HG03520 (cell line): Measurements from ENCODE around the gene RIC3.

Source experiments
- ATAC-seq: cut with Tn5 transposase; IDR thresholded peaks from one replicate; pipeline ENCODE4 v1.9.1; 2021; ENCODE audit warnings: mild to moderate bottlenecking, moderate library complexity; ENCODE audit not compliant: unreplicated experiment

The RIC3 gene

GRCh38 chr11:8069771-8070170 is 99.1 kb downstream of the RIC3 start:
- no peak for ATAC-seq

GRCh38 chr11:8068605-8069221 is 100.1 kb downstream of the RIC3 start:
- ATAC-seq: no peak

GRCh38 chr11:8067929-8068575 is 100.8 kb downstream of the RIC3 start:
- ATAC-seq: no peak

- ATAC-seq: no peak
These were observed 101.3 kb downstream of the RIC3 start for GRCh38 chr11:8067567-8067928.

GRCh38 chr11:8066911-8067455 is 101.8 kb downstream of the RIC3 start:
- ATAC-seq: no peak

- no peak for ATAC-seq
These were observed 102.6 kb downstream of the RIC3 start for GRCh38 chr11:8066036-8066910.

GRCh38 chr11:8065031-8065430 is 103.8 kb downstream of the RIC3 start:
- no peak for ATAC-seq

GRCh38 chr11:8063324-8063723 is 105.5 kb downstream of the RIC3 start:
- no peak for ATAC-seq

GRCh38 chr11:8062781-8063257 is 106.0 kb downstream of the RIC3 start:
- ATAC-seq: no peak

- no peak for ATAC-seq
These were observed 107.0 kb downstream of the RIC3 start for GRCh38 chr11:8061555-8062428.

- ATAC-seq: no peak
These were observed 107.8 kb downstream of the RIC3 start for GRCh38 chr11:8060801-8061554.

- ATAC-seq: no peak
These were observed 108.6 kb downstream of the RIC3 start for GRCh38 chr11:8060146-8060719.

GRCh38 chr11:8059571-8060011 is 109.2 kb downstream of the RIC3 start:
- ATAC-seq: no peak

- ATAC-seq: no peak
These were observed 109.8 kb downstream of the RIC3 start for GRCh38 chr11:8059030-8059429.

GRCh38 chr11:8058216-8058615 is 110.6 kb downstream of the RIC3 start:
- no peak for ATAC-seq

GRCh38 chr11:8056810-8057463 is 111.9 kb downstream of the RIC3 start:
- no peak for ATAC-seq
